ENCODE measurements around the gene THOC7. TPM values are rescaled to one million over a fixed set of nuclear protein-coding genes. Genes with fewer than 3 reads are reported as not detected.

The THOC7 gene
- total RNA-seq, 2 donors from 2014 or later: 61.9 to 76.6 TPM

DNA sequence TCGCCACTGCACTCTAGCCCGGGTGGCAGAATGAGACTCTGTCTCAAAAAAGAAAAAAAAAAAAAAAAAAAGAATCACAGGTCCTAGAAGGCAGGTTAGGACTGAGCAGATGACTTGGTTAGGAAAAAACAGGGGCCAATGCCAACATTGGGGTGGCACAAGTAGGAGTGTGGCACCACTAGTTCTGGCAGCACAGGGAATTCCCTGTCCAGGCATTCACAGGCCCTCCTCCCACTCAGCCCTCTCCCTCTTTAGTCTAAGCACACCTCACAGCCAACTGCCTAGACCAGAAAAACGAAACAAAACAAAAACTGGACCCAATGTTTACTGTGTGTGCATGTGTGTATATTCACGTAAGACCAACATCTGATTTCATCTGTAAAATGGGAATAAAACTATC, 10.5 kb downstream of the THOC7 start:
- Histone ChIP-seq H3K9ac (ENCODE audit: low read depth in 2 of 2, low read length in 2 of 2) (no peak overlapping the region), H3K9me3 (no peaks in the 10 kb centered on the region), H3K27ac (no peak overlapping the region), H3K4me1 (no peaks in the 10 kb centered on the region), H3K27me3 (no peaks in the 10 kb centered on the region), H3K36me3 (no peaks in the 10 kb centered on the region), H3K4me3 (no peak overlapping the region)
- no peak for TF ChIP-seq CTCF (IDR thresholded peaks at IDR 0.05)
- DNase-seq: no peak
- intact Hi-C loops (cut with DNase I): no loop called here

GRCh38 chr3:63851287-63851686, 12.3 kb downstream of the THOC7 start:
- no peaks in the 10 kb centered on the region for H3K36me3 ChIP-seq
- intact Hi-C loops (cut with DNase I): no loop called here
- no peak overlapping the region for H3K4me3 ChIP-seq
- H3K9me3 ChIP-seq: no peaks in the 10 kb centered on the region
- no peak for DNase-seq
- H3K27ac ChIP-seq: no peak overlapping the region
- no peaks in the 10 kb centered on the region for H3K4me1 ChIP-seq
- no peak for TF ChIP-seq CTCF (IDR thresholded peaks at IDR 0.05)
- H3K9ac ChIP-seq (ENCODE audit: low read depth in 2 of 2, low read length in 2 of 2): no peak overlapping the region
- H3K27me3 ChIP-seq: no peaks in the 10 kb centered on the region

DNA sequence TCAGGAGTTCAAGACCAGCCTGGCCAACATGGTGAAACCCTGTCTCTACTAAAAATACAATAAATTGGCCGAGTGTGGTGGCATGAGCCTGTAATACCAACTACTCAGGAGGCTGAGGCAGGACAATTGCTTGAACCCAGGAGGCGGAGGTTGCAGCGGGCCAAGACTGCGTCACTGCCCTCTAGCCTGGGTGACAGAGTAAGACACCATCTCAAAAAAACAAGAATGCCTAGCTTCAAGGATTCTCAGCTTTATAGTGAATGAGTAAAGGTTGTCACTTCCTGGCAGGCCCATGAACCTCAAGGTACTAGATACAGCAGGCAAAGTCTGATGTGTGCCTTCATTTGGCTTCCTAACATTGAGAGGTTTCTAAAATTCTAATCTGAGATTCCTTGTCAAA, 14.4 kb downstream of the THOC7 start:
- H3K9ac ChIP-seq (ENCODE audit: low read depth in 2 of 2, low read length in 2 of 2): no peak overlapping the region
- no peak overlapping the region for H3K4me3 ChIP-seq
- no peaks in the 10 kb centered on the region for H3K36me3 ChIP-seq
- H3K9me3 ChIP-seq: no peaks in the 10 kb centered on the region
- H3K27me3 ChIP-seq: no peaks in the 10 kb centered on the region
- TF ChIP-seq CTCF (IDR thresholded peaks at IDR 0.05): no peak
- H3K27ac ChIP-seq: no peak overlapping the region
- DNase-seq: no peak
- intact Hi-C loops (cut with DNase I): no loop called here
- no peaks in the 10 kb centered on the region for H3K4me1 ChIP-seq

GRCh38 chr3:63847718-63848450, 15.7 kb downstream of the THOC7 start:
- no peaks in the 10 kb centered on the region for H3K4me1 ChIP-seq
- intact Hi-C loops (cut with DNase I): no loop called here
- H3K9me3 ChIP-seq: no peaks in the 10 kb centered on the region
- H3K4me3 ChIP-seq: no peak overlapping the region
- no peaks in the 10 kb centered on the region for H3K27me3 ChIP-seq
- no peak overlapping the region for H3K9ac ChIP-seq (ENCODE audit: low read depth in 2 of 2, low read length in 2 of 2)
- no peaks in the 10 kb centered on the region for H3K36me3 ChIP-seq
- no peak overlapping the region for H3K27ac ChIP-seq
- TF ChIP-seq CTCF (IDR thresholded peaks at IDR 0.05): no peak
- no peak for DNase-seq

GRCh38 chr3:63845215-63845614, 18.4 kb downstream of the THOC7 start:
- Histone ChIP-seq H3K36me3 (no peaks in the 10 kb centered on the region), H3K9ac (ENCODE audit: low read depth in 2 of 2, low read length in 2 of 2) (no peak overlapping the region)
- intact Hi-C loops (cut with DNase I): no loop called here

More at GRCh38 chr3:63845215-63845614, 18.4 kb downstream of the THOC7 start:
- Histone ChIP-seq H3K27me3 (no peaks in the 10 kb centered on the region), H3K27ac (no peak overlapping the region), H3K4me3 (no peak overlapping the region), H3K9me3 (no peaks in the 10 kb centered on the region), H3K4me1 (no peaks in the 10 kb centered on the region)
- DNase-seq: no peak
- TF ChIP-seq CTCF (IDR thresholded peaks at IDR 0.05): no peak
